Neuronal stem cell (in vitro differentiated cells): ENCODE results near the gene CNTRL.

Experiments used
- DNase-seq: peaks from one replicate; pipeline ENCODE4 v3.0.0-alpha.2; 2013; ENCODE audit warnings: low spot score
- H2AFZ ChIP-seq: one replicate; pipeline ENCODE4 v1.6.1; 2013; ENCODE audit warnings: mild to moderate bottlenecking, low read length, inconsistent platforms
- H2AK5ac ChIP-seq: 2 replicates; pipeline ENCODE4 v1.6.1; 2013; ENCODE audit warnings: low read depth, mild to moderate bottlenecking, inconsistent platforms, low read length, moderate library complexity, mixed read lengths
- H2BK120ac ChIP-seq: 2 replicates; pipeline ENCODE4 v1.6.1; 2013; ENCODE audit warnings: low read depth, mild to moderate bottlenecking, inconsistent platforms, low read length, moderate library complexity, mixed read lengths
- H2BK12ac ChIP-seq: one replicate; pipeline ENCODE4 v1.6.1; 2013; ENCODE audit warnings: low read length, inconsistent platforms
- H2BK15ac ChIP-seq: 2 replicates; pipeline ENCODE4 v1.6.1; 2013; ENCODE audit warnings: mild to moderate bottlenecking, low read length, inconsistent platforms, mixed read lengths
- H2BK5ac ChIP-seq: one replicate; pipeline ENCODE4 v1.6.1; 2013; ENCODE audit warnings: inconsistent platforms, mild to moderate bottlenecking, low read length, moderate library complexity
- H3K14ac ChIP-seq: one replicate; pipeline ENCODE4 v1.6.1; 2013; ENCODE audit warnings: low read length, inconsistent platforms
- H3K18ac ChIP-seq: 2 replicates; pipeline ENCODE4 v1.6.1; 2013; ENCODE audit warnings: low read length, inconsistent platforms
- H3K23ac ChIP-seq: 2 replicates; pipeline ENCODE4 v1.6.1; 2013; ENCODE audit warnings: low read depth, mild to moderate bottlenecking, mixed read lengths, low read length, inconsistent platforms; ENCODE audit not compliant: poor library complexity
- H3K27ac ChIP-seq: replicated peaks from 3 replicates; pipeline ENCODE4 v1.5.1; 2013; ENCODE audit warnings: low read length, inconsistent platforms
- H3K27me3 ChIP-seq, 3 experiments: 2 replicates each; pipeline ENCODE4 v1.6.1; 2013; ENCODE audit warnings: low read length in 3 of 3, mild to moderate bottlenecking in 2 of 3, inconsistent platforms in 1 of 3, low read depth in 1 of 3, mixed read lengths in 1 of 3, moderate library complexity in 1 of 3; ENCODE audit not compliant: control insufficient read depth in 3 of 3, insufficient read depth in 3 of 3
- H3K36me3 ChIP-seq, 2 donors: replicated peaks in 1 of 2; 2 replicates each; pipeline ENCODE4 v1.6.1; 2013; ENCODE audit warnings: low read length in 2 of 2; ENCODE audit not compliant: control insufficient read depth in 2 of 2, insufficient read depth in 2 of 2
- H3K4ac ChIP-seq: 2 replicates; pipeline ENCODE4 v1.6.1; 2013; ENCODE audit warnings: inconsistent platforms, mild to moderate bottlenecking, low read length, moderate library complexity
- H3K4me1 ChIP-seq, 2 donors: 1 replicate in 1 of 2; 2 replicates in 1 of 2; pipeline ENCODE4 v1.6.1; 2013; ENCODE audit warnings: low read length in 2 of 2, low read depth in 1 of 2; ENCODE audit not compliant: control insufficient read depth in 2 of 2, insufficient read depth in 1 of 2
- H3K4me2 ChIP-seq: one replicate; pipeline ENCODE4 v1.6.1; 2013; ENCODE audit warnings: mild to moderate bottlenecking, low read length, inconsistent platforms; ENCODE audit not compliant: insufficient read depth, poor library complexity, severe bottlenecking
- H3K4me3 ChIP-seq, 2 donors: 2 replicates each; pipeline ENCODE4 v1.5.1; 2013; ENCODE audit warnings: low read length in 2 of 2, mild to moderate bottlenecking in 2 of 2, inconsistent platforms in 1 of 2, moderate library complexity in 1 of 2
- H3K79me1 ChIP-seq: one replicate; pipeline ENCODE4 v1.6.1; 2013; ENCODE audit warnings: low read depth, mild to moderate bottlenecking, inconsistent platforms, low read length, moderate library complexity
- H3K9ac ChIP-seq: one replicate; pipeline ENCODE4 v1.6.1; 2013; ENCODE audit warnings: mild to moderate bottlenecking, low read depth, low read length, inconsistent platforms; ENCODE audit not compliant: poor library complexity
- H3K9me3 ChIP-seq, 2 donors: replicated peaks in 1 of 2; 2 replicates each; pipeline versions ENCODE3 to v1.6.1; 2013; ENCODE audit warnings: low read length in 2 of 2, mild to moderate bottlenecking in 2 of 2, inconsistent platforms in 1 of 2, low read depth in 1 of 2, mixed read lengths in 1 of 2, moderate library complexity in 1 of 2; ENCODE audit not compliant: control insufficient read depth in 2 of 2, insufficient read depth in 1 of 2
- H4K8ac ChIP-seq: one replicate; pipeline ENCODE4 v1.6.1; 2013; ENCODE audit warnings: low read depth, mild to moderate bottlenecking, inconsistent platforms, low read length, moderate library complexity
- H4K91ac ChIP-seq: one replicate; pipeline ENCODE4 v1.6.1; 2013; ENCODE audit warnings: low read length, low read depth, mild to moderate bottlenecking, inconsistent platforms; ENCODE audit not compliant: poor library complexity
- whole genome bisulfite sequencing, 2 donors: extraction: QIAGEN DNeasy Blood & Tissue Kit; methylation state at CpG; one replicate each; pipeline ENCODE4 v1.1.7; 2013; ENCODE audit warnings: missing lambda C conversion rate in 2 of 2, mixed read lengths in 1 of 2; ENCODE audit not compliant: insufficient read length in 2 of 2, insufficient replicate concordance in 1 of 2; ENCODE audit errors: extremely low coverage in 2 of 2; 5-methylcytosine and 5-hydroxymethylcytosine counted together

The CNTRL gene

GRCh38 chr9:121187636-121188305 is 113.0 kb downstream of the CNTRL start:
- no peaks in the 10 kb centered on the region for H3K9me3 ChIP-seq
- H3K4ac ChIP-seq, result no peak overlapping the region
- H2BK15ac ChIP-seq, result no peak overlapping the region
- H3K18ac ChIP-seq, result no peak overlapping the region
- H3K79me1 ChIP-seq, result no peaks in the 10 kb centered on the region
- no peak overlapping the region for H4K8ac ChIP-seq
- WGBS, 2 donors, result no CpG with 5 or more reads among the region's 3 CpGs
- H2AK5ac ChIP-seq, result no peak overlapping the region
- H3K4me3 ChIP-seq, result no peak overlapping the region
- no peak overlapping the region for H2BK12ac ChIP-seq
- no peak overlapping the region for H3K14ac ChIP-seq
- peaks cover 0 to 74% of the 10 kb centered on the region in 2 donors for H3K36me3 ChIP-seq
- H3K4me1 ChIP-seq, result peaks cover 0 to 5% of the 10 kb centered on the region in 2 donors
- H3K23ac ChIP-seq, result no peak overlapping the region
- H2AFZ ChIP-seq, result no peak overlapping the region
- H3K4me2 ChIP-seq, result no peak overlapping the region
- H2BK120ac ChIP-seq, result no peak overlapping the region
- H3K27ac ChIP-seq, result no peak overlapping the region
- no peak overlapping the region for H4K91ac ChIP-seq
- no peaks in the 10 kb centered on the region for H3K27me3 ChIP-seq
- DNase-seq, result no peak
- H3K9ac ChIP-seq, result no peak overlapping the region
- H2BK5ac ChIP-seq, result no peak overlapping the region

- peaks cover 0 to 62% of the 10 kb centered on the region in 2 donors for H3K36me3 ChIP-seq
- H3K9me3 ChIP-seq, result no peaks in the 10 kb centered on the region
- no peak for DNase-seq
- H2BK120ac ChIP-seq, result no peak overlapping the region
- no peak overlapping the region for H4K8ac ChIP-seq
- no peak overlapping the region for H4K91ac ChIP-seq
- no peak overlapping the region for H2AFZ ChIP-seq
- no peak overlapping the region for H2BK15ac ChIP-seq
- H2AK5ac ChIP-seq, result no peak overlapping the region
- no peak overlapping the region for H3K14ac ChIP-seq
- no peak overlapping the region for H3K4me2 ChIP-seq
- no peaks in the 10 kb centered on the region for H3K27me3 ChIP-seq
- no peak overlapping the region for H2BK12ac ChIP-seq
- no peak overlapping the region for H3K4me3 ChIP-seq
- no peak overlapping the region for H3K18ac ChIP-seq
- no peaks in the 10 kb centered on the region for H3K79me1 ChIP-seq
- peaks cover 0 to 8% of the 10 kb centered on the region in 2 donors for H3K4me1 ChIP-seq
- no peak overlapping the region for H2BK5ac ChIP-seq
- H3K27ac ChIP-seq, result no peak overlapping the region
- H3K23ac ChIP-seq, result no peak overlapping the region
- no peak overlapping the region for H3K4ac ChIP-seq
- no CpG with 5 or more reads among the region's 1 CpG for WGBS, 2 donors
- no peak overlapping the region for H3K9ac ChIP-seq
Observed at GRCh38 chr9:121189006-121189405, 114.3 kb downstream of the CNTRL start.

DNA sequence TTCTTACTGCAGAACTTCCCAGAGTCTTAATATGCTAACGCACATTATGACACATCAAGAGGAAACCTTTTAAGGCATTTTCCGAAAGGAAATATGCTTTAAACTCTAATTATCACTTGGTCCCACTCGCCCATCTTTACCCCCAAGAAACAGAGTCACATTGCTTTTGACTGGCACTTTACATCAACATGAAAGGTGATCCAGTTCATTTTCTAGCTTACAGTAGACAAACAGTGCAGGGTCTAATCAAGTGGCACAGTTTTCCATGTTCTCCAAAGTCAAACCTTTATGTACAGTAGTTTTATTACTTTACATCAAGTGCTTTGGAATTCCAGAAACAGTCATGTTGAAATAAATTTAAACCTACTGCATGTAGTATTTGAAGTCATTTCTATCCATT is 114.9 kb downstream of the CNTRL start:
- Histone ChIP-seq H3K4me1 (peaks cover 0 to 9% of the 10 kb centered on the region in 2 donors), H2BK5ac (no peak overlapping the region), H4K8ac (no peak overlapping the region), H2BK12ac (no peak overlapping the region), H3K9ac (no peak overlapping the region), H3K14ac (no peak overlapping the region), H3K4me3 (no peak overlapping the region), H3K36me3 (peaks cover 0 to 55% of the 10 kb centered on the region in 2 donors), H3K27me3 (no peaks in the 10 kb centered on the region), H2BK120ac (no peak overlapping the region), H3K9me3 (no peaks in the 10 kb centered on the region), H3K4ac (no peak overlapping the region), H2AFZ (no peak overlapping the region), H2BK15ac (no peak overlapping the region), H3K4me2 (no peak overlapping the region), H3K23ac (no peak overlapping the region), H3K18ac (no peak overlapping the region), H3K27ac (no peak overlapping the region), H3K79me1 (no peaks in the 10 kb centered on the region), H2AK5ac (no peak overlapping the region), H4K91ac (no peak overlapping the region)
- WGBS, 2 donors, result no CpG with 5 or more reads among the region's 3 CpGs
- DNase-seq, result no peak

- Histone ChIP-seq H3K36me3 (peaks cover 0 to 39% of the 10 kb centered on the region in 2 donors), H3K79me1 (no peaks in the 10 kb centered on the region), H3K18ac (no peak overlapping the region), H3K4ac (no peak overlapping the region), H3K27ac (no peak overlapping the region), H2BK15ac (no peak overlapping the region), H2BK12ac (no peak overlapping the region), H3K9me3 (no peaks in the 10 kb centered on the region), H3K9ac (no peak overlapping the region), H4K8ac (no peak overlapping the region), H4K91ac (no peak overlapping the region), H3K23ac (no peak overlapping the region), H3K4me2 (no peak overlapping the region), H3K14ac (no peak overlapping the region), H3K4me1 (peaks cover 0 to 23% of the 10 kb centered on the region in 2 donors), H2AK5ac (no peak overlapping the region), H3K27me3 (no peaks in the 10 kb centered on the region), H2BK120ac (no peak overlapping the region), H2AFZ (no peak overlapping the region), H3K4me3 (no peak overlapping the region), H2BK5ac (no peak overlapping the region)
- no peak for DNase-seq
- no CpG with 5 or more reads among the region's 2 CpGs for WGBS, 2 donors
Observed at GRCh38 chr9:121191235-121191634, 116.5 kb downstream of the CNTRL start.
